A549 (cell line): Measurements from ENCODE around the gene ZNF670. TPM values are rescaled to one million over a fixed set of nuclear protein-coding genes. Genes with fewer than 3 reads are reported as not detected.

ENCODE experiments used
- ATAC-seq, 2 experiments: fragments of 200-7000 bp in 1 of 2; fragments of >200 bp in 1 of 2; cut with Nextera tagmentation in 1 of 2; cut with Tn5 transposase in 1 of 2; 3 replicates each; pipeline versions ENCODE4 v1.8.0 to v1.9.1; 2018 to 2020; ENCODE audit warnings: mild to moderate bottlenecking in 1 of 2, moderate library complexity in 1 of 2
- CTCF ChIA-PET: fragments of 300-600 bp; sonication (Branson Sonifier 250); formaldehyde crosslinking; extraction: SDS; loops from one replicate; lab custom pipeline; 2021; ENCODE audit warnings: antibody characterized with exemption, inconsistent platforms; lab: Yijun Ruan, JAX
- POLR2A ChIA-PET: fragments of 350-600 bp; formaldehyde crosslinking; extraction: SDS; loops from one replicate; lab custom pipeline; 2021; ENCODE audit warnings: antibody characterized with exemption, inconsistent platforms; lab: Yijun Ruan, JAX
- DNase-seq, 2 experiments: peaks; one replicate each; pipeline versions ENCODE4 v3.0.0 to v3.0.0-alpha.2; 2011 to 2016; ENCODE audit warnings: low read depth in 1 of 2, low spot score in 1 of 2
- FAIRE-seq: peaks from 2 replicates; lab custom pipeline; 2011; peaks lifted over from hg19 to GRCh38; lab: Jason Lieb, UNC
- H3K27ac ChIP-seq, 2 experiments: fragments of >200 bp; sonication (Bioruptor Twin); formaldehyde crosslinking; 3 replicates each; pipeline ENCODE4 v1.5.1; 2016 to 2017
- H3K4me1 ChIP-seq: fragments of >200 bp; sonication (Bioruptor Twin); formaldehyde crosslinking; 3 replicates; pipeline ENCODE4 v1.6.1; 2016
- H3K4me2 ChIP-seq: fragments of >200 bp; sonication (Bioruptor Twin); formaldehyde crosslinking; 3 replicates; pipeline ENCODE4 v1.6.1; 2016
- H3K4me3 ChIP-seq: fragments of >200 bp; sonication (Bioruptor Twin); formaldehyde crosslinking; 3 replicates; pipeline ENCODE4 v1.5.1; 2016
- H3K9me3 ChIP-seq: fragments of >200 bp; sonication (Bioruptor Twin); formaldehyde crosslinking; 3 replicates; pipeline ENCODE4 v1.6.1; 2016
- BCL3 ChIP-seq: fragments of >200 bp; sonication (Bioruptor Twin); formaldehyde crosslinking; IDR thresholded peaks from 3 replicates; pipeline ENCODE4 v1.6.1; 2016
- CBX8 ChIP-seq: fragments of 200-600 bp; sonication (generic); IDR thresholded peaks from 2 replicates; pipeline ENCODE4 v1.6.1; 2016
- CEBPB ChIP-seq, 2 experiments: fragments of >200 bp in 1 of 2; sonication (Bioruptor Twin) in 1 of 2; formaldehyde crosslinking in 1 of 2; IDR thresholded peaks; 2 replicates each; pipeline ENCODE4 v1.6.1; 2012 to 2016
- CHD2 ChIP-seq: fragments of 150-350 bp; IDR thresholded peaks from 2 replicates; pipeline ENCODE4 v1.6.1; 2014; ENCODE audit warnings: low read length; ENCODE audit not compliant: partially characterized antibody
- CHD4 ChIP-seq: fragments of 200-600 bp; sonication (generic); IDR thresholded peaks from 2 replicates; pipeline ENCODE4 v1.6.1; 2016; ENCODE audit warnings: antibody characterized with exemption, mild to moderate bottlenecking, borderline replicate concordance
- EHF ChIP-seq: fragments of 250-450 bp; sonication (Bioruptor Pico); IDR thresholded peaks from 2 replicates; pipeline ENCODE4 v1.5.0; 2020; ENCODE audit warnings: mild to moderate bottlenecking
- EHMT2 ChIP-seq: fragments of 200-600 bp; sonication (generic); IDR thresholded peaks from 2 replicates; pipeline ENCODE4 v1.6.1; 2016; ENCODE audit warnings: antibody characterized with exemption, low read depth, mild to moderate bottlenecking, moderate library complexity
- EP300 ChIP-seq, 2 experiments: fragments of >200 bp; sonication (Bioruptor Twin); formaldehyde crosslinking; IDR thresholded peaks; 2 replicates in 1 of 2; 3 replicates in 1 of 2; pipeline ENCODE4 v1.6.1; 2016 to 2017
- FOXS1 ChIP-seq: fragments of 250-450 bp; sonication (Bioruptor Pico); IDR thresholded peaks from 2 replicates; pipeline ENCODE4 v1.5.0; 2020; ENCODE audit warnings: mild to moderate bottlenecking, moderate library complexity
- HDAC2 ChIP-seq: fragments of 200-600 bp; sonication (generic); IDR thresholded peaks from 2 replicates; pipeline ENCODE4 v1.6.1; 2016
- HES2 ChIP-seq: fragments of >200 bp; sonication (Bioruptor Twin); formaldehyde crosslinking; IDR thresholded peaks from 2 replicates; pipeline ENCODE4 v1.6.1; 2016
- HEYL ChIP-seq: fragments of 250-450 bp; sonication (Bioruptor Pico); IDR thresholded peaks from 2 replicates; pipeline ENCODE4 v1.8.0; 2021; ENCODE audit warnings: mild to moderate bottlenecking, moderate library complexity
- HOXA7 ChIP-seq: fragments of 250-450 bp; sonication (Bioruptor Pico); IDR thresholded peaks from 2 replicates; pipeline ENCODE4 v1.5.0; 2020; ENCODE audit warnings: mild to moderate bottlenecking, moderate library complexity
- JUNB ChIP-seq: fragments of >200 bp; sonication (Bioruptor Twin); formaldehyde crosslinking; IDR thresholded peaks from 2 replicates; pipeline ENCODE4 v1.6.1; 2016
- KDM1A ChIP-seq: fragments of 200-600 bp; sonication (generic); IDR thresholded peaks from 2 replicates; pipeline ENCODE4 v1.6.1; 2016; ENCODE audit warnings: low read depth, mild to moderate bottlenecking
- MAFK ChIP-seq: fragments of 450-650 bp; IDR thresholded peaks from 2 replicates; pipeline ENCODE4 v1.6.1; 2014; ENCODE audit not compliant: partially characterized antibody
- MAZ ChIP-seq: fragments of 150-350 bp; IDR thresholded peaks from 2 replicates; pipeline ENCODE4 v1.6.1; 2014; ENCODE audit warnings: antibody characterized with exemption, low read depth, low read length, borderline replicate concordance
- MYC ChIP-seq: IDR thresholded peaks from 2 replicates; pipeline ENCODE4 v1.6.1; 2012; ENCODE audit warnings: mild to moderate bottlenecking, inconsistent platforms, low read length, improper control_type of control experiment, borderline replicate concordance
- NFE2L2 ChIP-seq: fragments of 150-350 bp; conservative IDR thresholded peaks from 2 replicates; pipeline ENCODE4 v1.6.1; 2014; ENCODE audit warnings: low read length
- NPAS2 ChIP-seq: fragments of 250-450 bp; sonication (Bioruptor Pico); IDR thresholded peaks from 2 replicates; pipeline ENCODE4 v1.8.0; 2022; ENCODE audit warnings: mild to moderate bottlenecking, moderate library complexity, borderline replicate concordance
- PHF8 ChIP-seq: fragments of 200-600 bp; sonication (generic); IDR thresholded peaks from 2 replicates; pipeline ENCODE4 v1.6.1; 2016; ENCODE audit warnings: low read depth, mild to moderate bottlenecking, antibody characterized with exemption, moderate library complexity, borderline replicate concordance
- POLR2AphosphoS2 ChIP-seq: conservative IDR thresholded peaks from 2 replicates; pipeline ENCODE4 v1.6.1; 2012; ENCODE audit warnings: low read length, improper control_type of control experiment, inconsistent platforms
- RAD21 ChIP-seq, 2 experiments: fragments of >200 bp in 1 of 2; sonication (Bioruptor Twin) in 1 of 2; formaldehyde crosslinking in 1 of 2; IDR thresholded peaks in 1 of 2; conservative IDR thresholded peaks in 1 of 2; 2 replicates in 1 of 2; 3 replicates in 1 of 2; pipeline ENCODE4 v1.6.1; 2012 to 2018; ENCODE audit warnings: inconsistent platforms in 1 of 2
- RCOR1 ChIP-seq: fragments of 150-350 bp; IDR thresholded peaks from 2 replicates; pipeline ENCODE4 v1.6.1; 2014; ENCODE audit warnings: antibody characterized with exemption, low read length, low read depth
- REST ChIP-seq: fragments of 200-600 bp; sonication (generic); IDR thresholded peaks from 2 replicates; pipeline ENCODE4 v1.6.1; 2016; ENCODE audit warnings: antibody characterized with exemption, mild to moderate bottlenecking, moderate library complexity
- RFX5 ChIP-seq: fragments of 450-650 bp; IDR thresholded peaks from 2 replicates; pipeline ENCODE4 v1.7.1; 2014; ENCODE audit warnings: antibody characterized with exemption, mild to moderate bottlenecking, moderate library complexity
- SREBF2 ChIP-seq: fragments of 450-650 bp; IDR thresholded peaks from 2 replicates; pipeline ENCODE4 v1.6.1; 2014; ENCODE audit warnings: mild to moderate bottlenecking, moderate library complexity
- TP53 ChIP-seq: fragments of 250-450 bp; sonication (Bioruptor Pico); IDR thresholded peaks from 2 replicates; pipeline ENCODE4 v1.5.0; 2021; ENCODE audit warnings: mild to moderate bottlenecking, moderate library complexity
- USF2 ChIP-seq: fragments of 450-650 bp; IDR thresholded peaks from 2 replicates; pipeline ENCODE4 v1.6.1; 2014; ENCODE audit warnings: antibody characterized with exemption
- ZNF302 ChIP-seq: fragments of 250-450 bp; sonication (Bioruptor Pico); IDR thresholded peaks from 2 replicates; pipeline ENCODE4 v1.9.0; 2021; ENCODE audit warnings: inconsistent platforms, mild to moderate bottlenecking, moderate library complexity
- WGBS: methylation state at CpG from one replicate; pipeline ENCODE4 v1.1.6; 2017; ENCODE audit errors: missing lambda C conversion rate; 5-methylcytosine and 5-hydroxymethylcytosine counted together
- polyA plus RNA-seq, 4 experiments: library from polyadenylated mRNA; depleted of rRNA in 3 of 4; stranded (reverse); fragments of >200 nt; fragmentation: RNase III in 1 of 4; extraction: RNeasy Plus Mini Kit Qiagen cat#74134 plus additional on column Dnase treatment in 1 of 4; gene quantifications; 2 replicates in 3 of 4; 3 replicates in 1 of 4; pipeline ENCODE4 v1.2.3, GENCODE V29; 2011 to 2017

ZNF670 gene
- polyA plus RNA-seq, 2 of the 4 experiments (the other 2 are of a cell fraction), result 2.9 to 4.3 TPM

GRCh38 chr1:247107694-247108093 is 29.1 kb upstream of the ZNF670 start (continued):
- TF ChIP-seq USF2 (no peak), EHF (CRISPR knock-in tag) (no peak), POLR2AphosphoS2 (no peak), BCL3 (no peak), CBX8 (no peak), NPAS2 (CRISPR knock-in tag) (no peak)

GRCh38 chr1:247105966-247106365 is 27.4 kb upstream of the ZNF670 start:
- no peak overlapping the region for H3K27ac ChIP-seq
- H3K4me3 ChIP-seq, result no peak overlapping the region
- ATAC-seq, result no peak
- H3K9me3 ChIP-seq, result peaks cover 79% of the 10 kb centered on the region
- DNase-seq, result no peak
- no peaks in the 10 kb centered on the region for H3K4me1 ChIP-seq
- TF ChIP-seq CBX8 (no peak), TP53 (CRISPR knock-in tag) (no peak), JUNB (no peak), PHF8 (no peak), MYC (no peak), HOXA7 (CRISPR knock-in tag) (no peak), REST (no peak), HDAC2 (no peak), RAD21 (conservative IDR thresholded peaks at IDR 0.05 in 1 of 2, IDR thresholded peaks at IDR 0.05 in 1 of 2) (no peak), KDM1A (no peak), HES2 (no peak), POLR2AphosphoS2 (no peak), CEBPB (IDR thresholded peaks at IDR 0.05) (no peak), SREBF2 (no peak), RCOR1 (no peak), CHD4 (no peak)
- TF ChIP-seq, all 56 proteins: peak for 0
- ChIA-PET POLR2A (no interaction called here), CTCF (interaction anchor here (0.6 kb wide), 1 partner anchor 96 kb away, joined by 3 read pairs; no protein-coding TSS in a partner anchor)
- H3K4me2 ChIP-seq, result no peak overlapping the region
- FAIRE-seq, result no peak
- 70% methylated on average over 15 of the region's 15 CpGs for WGBS

- no peak for DNase-seq
- WGBS, result 96% methylated on average over 13 of the region's 13 CpGs
- FAIRE-seq, result no peak
- no peak overlapping the region for H3K4me3 ChIP-seq
- no peak for TF ChIP-seq EP300 (IDR thresholded peaks at IDR 0.05)
- no peak for TF ChIP-seq FOXS1 (CRISPR knock-in tag)
- no peak for TF ChIP-seq RFX5
- no peak for TF ChIP-seq SREBF2
- TF ChIP-seq USF2, result no peak
- TF ChIP-seq HEYL, result no peak
- no peak for TF ChIP-seq CHD2
- no peak for TF ChIP-seq RAD21 (conservative IDR thresholded peaks at IDR 0.05 in 1 of 2, IDR thresholded peaks at IDR 0.05 in 1 of 2)
- no peak for TF ChIP-seq NFE2L2
- TF ChIP-seq HDAC2, result no peak
- TF ChIP-seq ZNF302 (CRISPR knock-in tag), result no peak
- no peak for TF ChIP-seq EHMT2
- no peak for TF ChIP-seq HOXA7 (CRISPR knock-in tag)
- no peak for TF ChIP-seq MAFK
- TF ChIP-seq MAZ, result no peak
- no peaks in the 10 kb centered on the region for H3K4me1 ChIP-seq
- no peak overlapping the region for H3K27ac ChIP-seq
- ChIA-PET POLR2A (no interaction called here), CTCF (no interaction called here)
- no peak overlapping the region; the same call in 2 of the 3 replicates for H3K4me2 ChIP-seq
- no peak for ATAC-seq
- peaks cover 81% of the 10 kb centered on the region for H3K9me3 ChIP-seq
Observed at GRCh38 chr1:247104965-247105364, 26.4 kb upstream of the ZNF670 start.
